ENCODE results near the gene PDE4D. TPM values are rescaled to one million over a fixed set of nuclear protein-coding genes. Genes with fewer than 3 reads are reported as not detected.

PDE4D gene
- total RNA-seq, 1 donor from 2014 or later: 14.2 TPM

GRCh38 chr5:58963821-58964220, 929.7 kb downstream of the PDE4D start:
- Histone ChIP-seq H3K27me3 (ENCODE audit: insufficient read depth, low read length) (no peaks in the 10 kb centered on the region), H2AFZ (ENCODE audit: low read depth, low read length) (no peak overlapping the region), H3K4me3 (ENCODE audit: insufficient read depth, low read depth, low read length) (no peak overlapping the region), H4K20me1 (ENCODE audit: insufficient read depth, low read length) (no peaks in the 10 kb centered on the region), H3K36me3 (ENCODE audit: insufficient read depth, low read length) (no peaks in the 10 kb centered on the region), H3K9ac (ENCODE audit: low read length) (no peak overlapping the region), H3K27ac (ENCODE audit: low read depth, low read length) (peak overlapping the region; percentile 48), H3K4me2 (ENCODE audit: low read length) (no peak overlapping the region), H3K4me1 (ENCODE audit: insufficient read depth, low read length) (no peaks in the 10 kb centered on the region), H3K79me2 (ENCODE audit: insufficient read depth, low read length) (no peaks in the 10 kb centered on the region), H3K9me3 (ENCODE audit: insufficient read depth, low read depth, low read length) (no peaks in the 10 kb centered on the region)
- H3K9me3 Mint-ChIP-seq (ENCODE audit: unreplicated experiment): no peaks in the 10 kb centered on the region
- DNase-seq (ENCODE audit: low read depth) (no peak), FAIRE-seq (no peak)
- no peak for TF ChIP-seq EZH2 (IDR thresholded peaks at IDR 0.05; ENCODE audit: insufficient read depth, low read length)
- TF ChIP-seq, protein P1, sequence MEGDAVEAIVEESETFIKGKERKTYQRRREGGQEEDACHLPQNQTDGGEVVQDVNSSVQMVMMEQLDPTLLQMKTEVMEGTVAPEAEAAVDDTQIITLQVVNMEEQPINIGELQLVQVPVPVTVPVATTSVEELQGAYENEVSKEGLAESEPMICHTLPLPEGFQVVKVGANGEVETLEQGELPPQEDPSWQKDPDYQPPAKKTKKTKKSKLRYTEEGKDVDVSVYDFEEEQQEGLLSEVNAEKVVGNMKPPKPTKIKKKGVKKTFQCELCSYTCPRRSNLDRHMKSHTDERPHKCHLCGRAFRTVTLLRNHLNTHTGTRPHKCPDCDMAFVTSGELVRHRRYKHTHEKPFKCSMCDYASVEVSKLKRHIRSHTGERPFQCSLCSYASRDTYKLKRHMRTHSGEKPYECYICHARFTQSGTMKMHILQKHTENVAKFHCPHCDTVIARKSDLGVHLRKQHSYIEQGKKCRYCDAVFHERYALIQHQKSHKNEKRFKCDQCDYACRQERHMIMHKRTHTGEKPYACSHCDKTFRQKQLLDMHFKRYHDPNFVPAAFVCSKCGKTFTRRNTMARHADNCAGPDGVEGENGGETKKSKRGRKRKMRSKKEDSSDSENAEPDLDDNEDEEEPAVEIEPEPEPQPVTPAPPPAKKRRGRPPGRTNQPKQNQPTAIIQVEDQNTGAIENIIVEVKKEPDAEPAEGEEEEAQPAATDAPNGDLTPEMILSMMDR (IDR thresholded peaks at IDR 0.05; ENCODE audit: insufficient read depth, low read depth, low read length): no peak
- peaks cover 2% of the 10 kb centered on the region for H3K36me3 Mint-ChIP-seq (ENCODE audit: low read depth, unreplicated experiment)
- peaks cover 11% of the 10 kb centered on the region for H3K4me1 Mint-ChIP-seq (ENCODE audit: low read depth, unreplicated experiment)
- peaks cover 2% of the 10 kb centered on the region for H3K27me3 Mint-ChIP-seq (ENCODE audit: low read depth, unreplicated experiment)
- H3K27ac Mint-ChIP-seq (ENCODE audit: unreplicated experiment): peak overlapping the region; percentile 53
- H3K4me3 Mint-ChIP-seq (ENCODE audit: unreplicated experiment): no peak overlapping the region

DNA sequence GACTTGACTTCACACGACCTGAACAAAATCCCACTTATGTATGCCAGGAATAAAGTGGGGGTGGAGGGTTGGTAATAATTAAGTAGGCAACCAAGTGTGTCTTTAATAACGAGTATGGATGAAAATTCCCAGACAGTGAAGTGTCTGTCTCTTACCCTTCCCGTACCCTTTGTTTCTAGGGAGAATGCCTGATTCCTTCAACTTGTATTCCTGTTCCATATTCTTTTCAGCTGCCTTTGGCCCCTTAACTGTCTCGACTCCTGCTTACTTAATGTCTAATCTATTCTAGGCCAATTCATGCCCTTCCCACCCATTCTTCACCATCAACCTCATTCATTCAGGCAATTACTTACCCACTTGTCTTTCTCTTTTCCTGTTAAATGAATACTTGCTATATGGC, 930.2 kb downstream of the PDE4D start:
- Histone ChIP-seq H2AFZ (ENCODE audit: low read depth, low read length) (no peak overlapping the region), H3K79me2 (ENCODE audit: insufficient read depth, low read length) (no peaks in the 10 kb centered on the region), H3K4me3 (ENCODE audit: insufficient read depth, low read depth, low read length) (no peak overlapping the region), H4K20me1 (ENCODE audit: insufficient read depth, low read length) (no peaks in the 10 kb centered on the region), H3K4me1 (ENCODE audit: insufficient read depth, low read length) (no peaks in the 10 kb centered on the region), H3K27ac (ENCODE audit: low read depth, low read length) (peak overlapping the region; percentile 48), H3K36me3 (ENCODE audit: insufficient read depth, low read length) (no peaks in the 10 kb centered on the region), H3K27me3 (ENCODE audit: insufficient read depth, low read length) (no peaks in the 10 kb centered on the region), H3K9ac (ENCODE audit: low read length) (no peak overlapping the region), H3K9me3 (ENCODE audit: insufficient read depth, low read depth, low read length) (no peaks in the 10 kb centered on the region), H3K4me2 (ENCODE audit: low read length) (no peak overlapping the region)
- H3K36me3 Mint-ChIP-seq (ENCODE audit: low read depth, unreplicated experiment): peaks cover 2% of the 10 kb centered on the region
- TF ChIP-seq, protein P1 (IDR thresholded peaks at IDR 0.05; ENCODE audit: insufficient read depth, low read depth, low read length): no peak
- TF ChIP-seq EZH2 (IDR thresholded peaks at IDR 0.05; ENCODE audit: insufficient read depth, low read length): no peak
- peaks cover 11% of the 10 kb centered on the region for H3K4me1 Mint-ChIP-seq (ENCODE audit: low read depth, unreplicated experiment)
- FAIRE-seq (no peak), DNase-seq (ENCODE audit: low read depth) (peak; percentile 29)
- H3K27ac Mint-ChIP-seq (ENCODE audit: unreplicated experiment): peak overlapping the region; percentile 70
- H3K4me3 Mint-ChIP-seq (ENCODE audit: unreplicated experiment): no peak overlapping the region
- H3K9me3 Mint-ChIP-seq (ENCODE audit: unreplicated experiment): no peaks in the 10 kb centered on the region
- H3K27me3 Mint-ChIP-seq (ENCODE audit: low read depth, unreplicated experiment): peaks cover 2% of the 10 kb centered on the region

GRCh38 chr5:58961631-58962280, 931.8 kb downstream of the PDE4D start:
- no peak overlapping the region for H3K4me2 ChIP-seq (ENCODE audit: low read length)
- TF ChIP-seq, protein P1 (IDR thresholded peaks at IDR 0.05; ENCODE audit: insufficient read depth, low read depth, low read length): no peak
- TF ChIP-seq EZH2 (IDR thresholded peaks at IDR 0.05; ENCODE audit: insufficient read depth, low read length): no peak
- H3K27me3 Mint-ChIP-seq (ENCODE audit: low read depth, unreplicated experiment): peaks cover 2% of the 10 kb centered on the region

More at GRCh38 chr5:58961631-58962280, 931.8 kb downstream of the PDE4D start:
- Mint-ChIP-seq H3K27ac (ENCODE audit: unreplicated experiment) (peak overlapping the region; percentile 64), H3K9me3 (ENCODE audit: unreplicated experiment) (no peaks in the 10 kb centered on the region), H3K36me3 (ENCODE audit: low read depth, unreplicated experiment) (no peaks in the 10 kb centered on the region), H3K4me1 (ENCODE audit: low read depth, unreplicated experiment) (peaks cover 11% of the 10 kb centered on the region), H3K4me3 (ENCODE audit: unreplicated experiment) (no peak overlapping the region)
- Histone ChIP-seq H3K36me3 (ENCODE audit: insufficient read depth, low read length) (no peaks in the 10 kb centered on the region), H3K4me1 (ENCODE audit: insufficient read depth, low read length) (no peaks in the 10 kb centered on the region), H3K9ac (ENCODE audit: low read length) (no peak overlapping the region), H2AFZ (ENCODE audit: low read depth, low read length) (no peak overlapping the region), H3K4me3 (ENCODE audit: insufficient read depth, low read depth, low read length) (no peak overlapping the region), H3K9me3 (ENCODE audit: insufficient read depth, low read depth, low read length) (no peaks in the 10 kb centered on the region), H3K27me3 (ENCODE audit: insufficient read depth, low read length) (no peaks in the 10 kb centered on the region), H3K27ac (ENCODE audit: low read depth, low read length) (no peak overlapping the region), H3K79me2 (ENCODE audit: insufficient read depth, low read length) (no peaks in the 10 kb centered on the region), H4K20me1 (ENCODE audit: insufficient read depth, low read length) (no peaks in the 10 kb centered on the region)
- FAIRE-seq (no peak), DNase-seq (ENCODE audit: low read depth) (no peak)

Measured in astrocyte (in vitro differentiated cells and primary cell).